NCI-H1105 treated with DMSO at 0.1 percent for 48 hours (cell line): ENCODE measurements around the gene MC3R.

ENCODE experiments used
- DNase-seq: peaks from one replicate; lab custom pipeline; 2025; lab: John Stamatoyannopoulos, UW

Gene MC3R

DNA sequence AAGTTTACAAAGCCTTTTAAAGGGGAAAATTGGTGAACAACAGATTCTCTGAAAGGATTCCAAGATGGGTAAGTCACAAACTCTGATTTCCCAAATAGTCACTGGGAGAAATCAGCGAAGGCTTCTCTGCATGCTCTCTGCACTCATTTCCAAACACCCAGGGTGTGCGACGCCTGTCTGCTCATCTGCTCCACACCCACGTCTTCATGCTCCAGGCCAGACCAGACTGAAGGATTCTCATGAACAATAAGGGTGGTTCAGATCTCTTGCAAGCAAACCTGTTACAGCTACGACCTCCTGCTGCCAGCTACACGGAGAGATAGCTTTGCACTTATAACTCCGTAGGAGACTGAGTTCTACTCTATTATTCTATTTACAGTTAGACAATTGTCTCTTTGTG lies 1.4 kb downstream of the MC3R start:
- no peak for DNase-seq

DNA sequence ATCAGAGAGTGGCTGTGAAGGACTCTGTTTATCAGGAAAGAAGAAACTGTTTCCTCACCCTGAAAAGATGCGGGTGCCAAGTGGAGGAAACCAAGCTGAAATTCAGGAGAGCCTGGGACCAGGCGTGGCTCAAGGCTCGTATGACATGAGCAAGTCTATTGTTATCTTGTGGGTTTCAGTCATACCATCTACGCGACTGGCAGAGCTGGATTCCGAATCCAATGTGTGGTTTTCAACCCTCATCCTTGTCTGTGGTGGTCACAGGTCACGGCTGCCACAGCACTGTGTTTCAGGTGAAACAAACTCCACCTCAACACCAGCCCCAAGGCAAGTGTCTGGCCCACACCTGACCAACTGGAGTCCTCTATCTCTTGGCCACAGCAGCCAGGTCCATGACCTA lies 9.1 kb downstream of the MC3R start:
- no peak for DNase-seq

DNA sequence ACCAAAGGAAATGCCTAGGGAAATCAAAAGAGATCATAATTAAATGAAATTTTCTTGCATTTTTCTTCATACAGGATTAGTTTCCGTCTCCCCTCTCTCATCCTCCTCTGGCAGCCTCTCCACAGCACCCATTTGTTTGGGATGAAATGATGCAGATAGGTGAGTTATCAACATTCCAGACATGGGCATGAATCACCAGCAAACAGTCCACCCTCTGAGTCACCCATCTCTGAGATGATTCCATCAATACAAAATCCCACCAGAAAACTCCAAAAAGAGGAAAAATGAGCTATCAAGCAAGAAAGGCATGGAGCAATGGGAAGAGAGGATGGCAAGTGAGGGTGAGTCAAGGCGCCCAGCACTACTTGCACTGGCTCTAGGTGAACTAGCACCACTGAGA lies 11.4 kb downstream of the MC3R start:
- no peak for DNase-seq

GRCh38 chr20:56268536-56268935 lies 20.0 kb downstream of the MC3R start:
- no peak for DNase-seq

GRCh38 chr20:56271974-56272373 lies 23.4 kb downstream of the MC3R start:
- DNase-seq: no peak

DNA sequence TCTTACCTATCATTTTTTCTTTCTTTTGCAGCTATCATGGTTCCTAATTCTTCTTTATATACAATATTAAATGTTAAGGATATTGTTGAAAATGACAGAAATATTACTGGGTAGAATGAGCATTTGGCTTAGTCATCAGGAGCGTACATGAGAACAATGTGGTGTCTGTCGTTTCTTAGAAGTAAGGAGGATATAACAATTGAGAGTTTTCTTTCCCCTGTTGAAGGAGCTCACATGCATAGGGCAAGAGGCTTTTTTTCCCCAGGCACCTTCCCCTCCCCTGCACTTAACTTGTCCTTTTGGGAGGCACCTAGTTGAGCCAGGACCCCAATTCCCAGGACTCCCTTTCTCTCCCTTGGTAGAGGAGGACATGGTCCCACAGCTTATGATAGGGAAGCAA lies 25.0 kb downstream of the MC3R start:
- no peak for DNase-seq

DNA sequence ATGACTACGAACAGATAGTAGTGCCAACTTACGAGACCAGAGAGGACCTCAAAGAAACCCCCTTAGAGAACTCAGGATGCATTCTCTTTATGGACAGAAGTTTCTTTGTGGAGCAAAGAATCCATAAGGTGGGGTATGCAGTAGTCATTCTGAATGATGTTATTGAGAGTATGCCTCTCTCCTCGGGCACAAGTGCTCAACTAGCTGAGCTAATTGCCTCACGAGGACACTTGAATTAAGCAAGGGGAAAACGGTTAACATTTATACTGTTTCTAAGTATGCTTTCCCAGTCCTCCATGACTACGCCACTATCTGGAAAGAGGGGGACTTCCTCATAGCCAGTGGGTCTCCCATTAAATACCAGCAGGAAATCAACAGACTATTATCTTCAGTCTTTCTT lies 25.6 kb downstream of the MC3R start:
- DNase-seq: no peak

DNA sequence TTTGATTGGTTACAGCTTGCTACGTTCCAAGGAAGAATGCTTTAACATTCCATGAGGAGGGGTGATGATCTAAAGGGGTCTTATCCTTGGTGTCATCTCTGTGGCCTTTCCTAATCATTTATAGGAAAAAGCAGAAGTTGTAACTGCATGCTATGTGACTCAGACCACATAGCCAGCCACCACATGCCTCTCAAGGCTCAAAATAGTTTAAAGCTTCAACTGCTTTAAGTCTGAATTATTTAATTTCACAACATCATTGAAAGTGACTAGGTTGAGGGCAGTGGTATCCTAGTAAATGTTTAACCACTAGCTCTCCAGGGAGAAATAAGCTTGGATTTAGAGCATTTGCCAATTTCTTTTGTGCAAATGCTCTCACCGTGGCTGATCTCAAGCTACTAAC lies 29.7 kb downstream of the MC3R start:
- DNase-seq: no peak

DNA sequence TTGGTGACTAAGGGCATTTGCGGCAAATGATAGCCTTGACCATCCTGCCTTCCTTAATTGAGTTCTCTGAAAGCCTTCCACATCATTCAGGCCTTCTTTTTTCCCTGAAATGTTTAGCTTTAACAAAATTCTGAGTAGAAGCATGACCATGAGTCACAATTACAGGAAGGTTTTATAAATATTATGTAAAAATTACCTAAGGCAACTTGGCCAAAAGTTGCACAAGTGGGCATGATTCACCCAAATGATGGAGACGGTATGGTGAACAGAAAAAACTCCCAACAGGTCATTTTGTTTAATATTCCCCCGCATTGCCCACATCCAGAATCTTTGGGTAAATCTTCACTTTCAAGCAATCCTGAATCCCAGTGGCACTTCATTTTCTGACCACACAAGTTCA lies 37.0 kb downstream of the MC3R start:
- no peak for DNase-seq

GRCh38 chr20:56289652-56290051 lies 41.1 kb downstream of the MC3R start:
- no peak for DNase-seq

GRCh38 chr20:56299362-56299761 lies 50.8 kb downstream of the MC3R start:
- DNase-seq: no peak
